Esophagus (tissue), 2 donors: ENCODE data around the gene DSC3. TPM values are rescaled to one million over a fixed set of nuclear protein-coding genes. Genes with fewer than 3 reads are reported as not detected.
"Not testable (repeated sequence)": the region's sequence is repeated elsewhere in the genome, so short reads cannot be mapped to it uniquely, and the experiment has no call there.

Source experiments
- H3K27ac ChIP-seq, 2 donors: one replicate each; pipeline ENCODE4 v1.5.1; 2013; ENCODE audit warnings: low read depth in 2 of 2, mild to moderate bottlenecking in 2 of 2, inconsistent platforms in 1 of 2, low read length in 1 of 2, moderate library complexity in 1 of 2
- H3K27me3 ChIP-seq, 2 donors: one replicate each; pipeline ENCODE4 v1.6.1; 2013; ENCODE audit warnings: low read length in 2 of 2, control low read depth in 1 of 2, mild to moderate bottlenecking in 1 of 2; ENCODE audit not compliant: insufficient read depth in 2 of 2, control insufficient read depth in 1 of 2
- H3K36me3 ChIP-seq, 2 donors: one replicate each; pipeline ENCODE4 v1.6.1; 2013; ENCODE audit warnings: low read length in 1 of 2; ENCODE audit not compliant: control insufficient read depth in 2 of 2, insufficient read depth in 2 of 2
- H3K4me1 ChIP-seq, 2 donors: one replicate each; pipeline ENCODE4 v1.6.1; 2013; ENCODE audit warnings: low read length in 1 of 2; ENCODE audit not compliant: control insufficient read depth in 2 of 2, insufficient read depth in 2 of 2
- H3K4me3 ChIP-seq, 2 donors: one replicate each; pipeline ENCODE4 v1.5.1; 2013; ENCODE audit warnings: low read length in 2 of 2, mild to moderate bottlenecking in 2 of 2, low read depth in 1 of 2, moderate library complexity in 1 of 2
- H3K9me3 ChIP-seq, 2 donors: one replicate each; pipeline ENCODE4 v1.6.1; 2013; ENCODE audit warnings: mild to moderate bottlenecking in 2 of 2, low read depth in 1 of 2, low read length in 1 of 2, moderate library complexity in 1 of 2; ENCODE audit not compliant: control insufficient read depth in 2 of 2, insufficient read depth in 1 of 2
- WGBS, 2 donors: extraction: QIAGEN DNeasy Blood & Tissue Kit; methylation state at CpG; one replicate each; pipeline ENCODE4 v1.1.7; 2013; 5-methylcytosine and 5-hydroxymethylcytosine counted together
- polyA plus RNA-seq, 2 donors: library from polyadenylated mRNA; stranded (reverse); fragments of 200-250 nt; gene quantifications; one replicate each; pipeline ENCODE4 v1.2.3, GENCODE V29; 2013
- donor health status: healthy with polysubstance abuse.
- donor health status: Bipolar disorder and iron deficiency.

The DSC3 gene
- polyA plus RNA-seq, 2 donors: 41.7 to 70.9 TPM

DNA sequence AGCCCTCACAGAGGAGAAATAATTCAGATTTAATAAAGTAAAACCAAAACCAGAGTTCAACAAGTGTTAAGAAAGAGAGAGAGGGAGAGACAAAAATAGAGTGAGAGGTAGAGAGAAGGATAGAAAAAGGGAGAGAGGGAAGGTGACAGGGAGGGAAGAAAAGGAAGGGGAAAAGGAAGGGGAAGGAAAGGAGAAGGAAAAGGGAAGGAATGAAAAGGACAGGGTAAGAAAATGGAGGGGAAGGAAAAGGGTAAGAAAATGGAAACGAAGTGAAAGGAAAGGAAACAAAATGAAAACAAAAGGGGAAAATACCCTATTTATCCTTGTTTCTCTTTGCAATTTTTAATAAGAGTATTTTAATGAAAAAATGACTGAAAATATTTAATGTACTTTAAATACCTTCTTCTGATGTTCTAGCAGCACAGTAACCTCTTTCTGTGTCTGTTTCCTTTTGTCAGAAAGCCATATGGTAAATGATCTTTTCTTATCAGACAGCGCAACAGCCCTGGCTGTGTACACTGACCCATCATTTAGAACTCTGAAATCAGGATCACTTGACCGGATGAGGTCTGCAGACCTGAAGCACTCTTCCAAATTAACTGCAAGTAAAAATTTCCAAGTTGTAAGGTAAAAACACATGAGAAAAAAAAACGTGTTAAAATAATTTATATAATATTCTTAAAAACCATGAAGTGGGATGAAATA lies 11.8 kb downstream of the DSC3 start:
- no peaks in the 10 kb centered on the region for H3K27me3 ChIP-seq
- WGBS, 2 donors: 68 to 69% methylated on average over 4 of the region's 4 CpGs
- H3K4me3 ChIP-seq: no peak overlapping the region
- H3K27ac ChIP-seq: no peak overlapping the region
- H3K4me1 ChIP-seq: no peaks in the 10 kb centered on the region
- H3K36me3 ChIP-seq: no peaks in the 10 kb centered on the region
- H3K9me3 ChIP-seq: peaks cover 0 to 3% of the 10 kb centered on the region in 2 donors

DNA sequence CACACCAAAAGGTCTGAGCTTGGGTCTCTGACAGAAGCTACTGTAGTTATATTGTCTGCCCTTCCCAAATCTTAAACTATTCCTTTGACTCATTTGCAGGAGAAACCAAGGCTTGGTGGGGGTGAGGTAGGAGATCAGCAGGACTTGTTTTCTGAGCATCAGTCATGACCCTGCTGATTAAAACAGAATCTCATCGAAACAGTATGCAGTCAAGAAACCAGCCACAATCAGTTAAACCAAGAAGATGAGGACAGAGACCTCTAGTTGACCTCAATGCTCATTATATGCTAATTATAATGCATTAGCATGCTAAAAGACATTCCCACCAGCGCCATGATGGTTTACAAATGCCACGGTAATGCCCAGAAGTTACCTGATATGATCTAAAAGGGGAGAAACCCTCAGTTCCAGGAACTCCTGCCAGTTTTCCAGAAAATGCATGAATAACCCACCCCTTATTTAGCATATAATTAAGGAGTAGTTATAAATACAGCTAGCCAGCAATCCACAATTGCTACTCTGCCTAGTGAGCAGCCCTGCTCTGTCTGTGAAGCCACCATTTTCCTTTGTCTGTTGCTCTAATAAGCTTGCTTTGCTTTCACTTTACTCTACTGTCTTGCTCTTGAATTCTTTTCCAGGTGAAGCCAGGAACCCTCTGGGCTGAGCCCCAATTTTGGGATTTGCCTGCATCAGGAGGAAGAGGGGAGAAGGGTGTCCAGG lies 26.7 kb downstream of the DSC3 start:
- Histone ChIP-seq H3K9me3 (no peaks in the 10 kb centered on the region), H3K27ac (no peak overlapping the region), H3K4me1 (no peaks in the 10 kb centered on the region), H3K27me3 (no peaks in the 10 kb centered on the region), H3K4me3 (no peak overlapping the region), H3K36me3 (peaks cover 0 to 5% of the 10 kb centered on the region in 2 donors)
- 83 to 90% methylated on average over 3 of the region's 3 CpGs for WGBS, 2 donors

DNA sequence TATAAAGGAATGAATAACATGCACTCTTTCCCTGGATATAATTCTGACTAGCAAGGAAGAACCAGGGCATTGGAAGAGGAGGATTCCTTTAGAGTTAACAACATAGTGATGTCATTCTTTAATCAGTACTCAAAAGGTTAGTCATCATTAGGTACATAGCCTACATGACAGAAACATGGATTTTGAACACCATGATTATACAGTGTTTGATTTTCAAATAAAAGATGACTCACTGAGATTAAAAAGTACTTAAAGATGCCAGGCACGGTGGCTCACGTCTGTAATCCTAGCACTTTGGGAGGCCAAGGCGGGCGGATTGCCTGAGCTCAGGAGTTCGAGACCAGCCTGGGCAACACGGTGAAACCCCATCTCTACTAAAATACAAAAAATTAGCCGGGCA lies 31.1 kb downstream of the DSC3 start:
- not testable (repeated sequence) for H3K36me3 ChIP-seq, H3K4me3 ChIP-seq, H3K9me3 ChIP-seq, H3K27me3 ChIP-seq, H3K4me1 ChIP-seq, H3K27ac ChIP-seq
- WGBS, 2 donors: 49 to 60% methylated on average over 7 of the region's 7 CpGs

DNA sequence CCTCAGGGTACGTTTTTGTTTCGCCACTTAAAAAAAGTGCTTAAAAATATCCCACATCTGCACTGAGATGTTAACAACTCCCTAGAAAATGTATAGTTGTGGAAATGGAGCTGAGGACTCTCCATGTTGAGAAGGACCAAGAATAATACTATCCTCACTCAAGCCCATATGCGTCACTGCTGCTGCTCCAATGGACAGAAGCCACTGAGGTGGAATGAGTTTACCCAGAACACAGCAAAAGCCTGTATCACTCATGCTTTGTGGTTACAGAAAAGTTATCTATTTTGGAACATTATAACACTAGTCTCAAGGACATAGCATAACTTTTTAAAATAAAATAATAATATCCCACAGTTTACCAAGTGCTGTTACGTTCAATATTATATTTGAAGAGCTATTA lies 31.9 kb downstream of the DSC3 start:
- no peak overlapping the region for H3K4me3 ChIP-seq
- peaks cover 0 to 2% of the 10 kb centered on the region in 2 donors for H3K36me3 ChIP-seq
- no peaks in the 10 kb centered on the region for H3K27me3 ChIP-seq
- H3K9me3 ChIP-seq: no peaks in the 10 kb centered on the region
- WGBS, 2 donors: 84 to 91% methylated on average over 4 of the region's 4 CpGs
- H3K27ac ChIP-seq: no peak overlapping the region
- no peaks in the 10 kb centered on the region for H3K4me1 ChIP-seq

DNA sequence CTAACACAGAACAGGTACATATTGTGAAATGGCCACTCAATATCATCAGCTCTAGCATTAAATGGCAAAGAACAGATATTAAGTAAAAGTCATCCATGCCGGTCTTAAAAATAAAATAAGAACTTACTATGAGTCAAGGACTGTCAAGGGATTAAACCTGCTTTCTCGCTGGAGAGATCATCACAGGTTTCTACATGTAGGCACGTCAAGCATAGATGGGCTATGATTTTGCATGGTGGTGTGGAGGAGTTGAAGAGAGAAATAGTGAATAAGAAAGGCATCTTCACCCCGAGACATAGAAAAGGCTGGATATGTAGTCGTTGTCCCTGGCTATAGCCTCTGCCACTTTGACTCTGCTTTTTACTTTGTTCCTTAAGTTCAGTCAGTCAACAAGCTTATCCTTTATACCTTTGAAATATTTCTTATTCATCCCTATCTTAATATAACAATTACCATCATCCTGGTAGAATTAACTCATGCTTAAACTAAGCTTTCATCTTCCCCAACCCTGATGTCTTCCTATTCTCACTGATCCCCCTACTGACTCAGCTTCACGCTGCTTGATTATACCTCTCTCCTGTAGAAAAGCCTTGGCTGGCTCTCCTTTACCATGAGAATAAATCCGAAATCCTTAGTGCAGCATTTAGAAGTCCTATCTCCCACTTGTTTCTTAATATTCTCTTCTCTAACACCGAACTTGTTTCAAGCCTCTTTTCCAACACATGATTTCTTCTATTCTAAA lies 42.5 kb downstream of the DSC3 start:
- Histone ChIP-seq H3K4me3 (no peak overlapping the region), H3K9me3 (no peaks in the 10 kb centered on the region), H3K27me3 (no peaks in the 10 kb centered on the region), H3K27ac (peak overlapping the region in 1 of 2 donors; percentile 42), H3K4me1 (no peaks in the 10 kb centered on the region), H3K36me3 (peaks cover 0 to 4% of the 10 kb centered on the region in 2 donors)
- 49 to 62% methylated on average over 8 of the region's 8 CpGs for WGBS, 2 donors

DNA sequence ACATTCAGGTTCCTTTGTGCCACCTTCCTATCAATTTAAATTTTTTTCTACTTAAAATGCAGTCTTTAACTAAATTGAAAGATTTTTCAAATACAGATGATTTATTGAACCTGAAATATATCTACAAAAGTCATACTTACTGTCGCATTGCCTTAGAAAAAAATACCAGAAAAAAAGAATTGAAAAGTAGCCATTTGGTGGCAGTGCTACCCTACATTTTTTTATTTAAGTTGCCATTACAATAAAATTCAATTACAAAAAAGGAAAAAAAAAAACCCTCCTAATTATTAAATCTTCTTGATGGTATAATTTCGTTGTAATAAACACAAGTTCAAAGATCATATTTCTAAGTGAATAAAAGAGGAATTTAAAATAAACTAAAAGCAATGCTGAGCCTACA lies 43.4 kb downstream of the DSC3 start:
- Histone ChIP-seq H3K27ac (no peak overlapping the region), H3K4me1 (no peaks in the 10 kb centered on the region), H3K4me3 (no peak overlapping the region), H3K27me3 (no peaks in the 10 kb centered on the region), H3K9me3 (no peaks in the 10 kb centered on the region), H3K36me3 (peaks cover 0 to 5% of the 10 kb centered on the region in 2 donors)
- WGBS, 2 donors: 43 to 44% methylated on average over 2 of the region's 2 CpGs

DNA sequence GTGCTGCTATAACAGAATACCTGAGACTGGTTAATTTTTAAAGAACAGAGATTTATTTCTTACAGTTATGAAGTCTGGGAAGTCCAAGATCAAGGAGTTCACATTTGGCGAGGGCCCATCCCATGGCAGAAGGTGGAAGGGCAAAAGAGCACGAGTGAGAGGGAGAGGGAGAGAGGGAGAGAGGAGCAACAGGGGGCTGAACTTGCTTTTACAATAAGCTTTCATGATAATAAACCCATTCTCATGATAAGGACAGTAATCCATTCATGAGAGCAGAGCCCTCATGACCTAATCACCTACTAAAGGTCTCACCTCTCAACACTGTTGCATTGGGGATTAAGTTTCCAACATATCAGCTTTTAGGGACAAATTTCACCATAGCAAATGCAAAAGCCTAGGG lies 45.3 kb downstream of the DSC3 start:
- H3K36me3 ChIP-seq: peaks cover 0 to 3% of the 10 kb centered on the region in 2 donors
- H3K4me3 ChIP-seq: no peak overlapping the region
- no peak overlapping the region for H3K27ac ChIP-seq
- 66 to 67% methylated on average over 2 of the region's 2 CpGs for WGBS, 2 donors
- H3K4me1 ChIP-seq: no peaks in the 10 kb centered on the region
- no peaks in the 10 kb centered on the region for H3K27me3 ChIP-seq
- H3K9me3 ChIP-seq: no peaks in the 10 kb centered on the region

DNA sequence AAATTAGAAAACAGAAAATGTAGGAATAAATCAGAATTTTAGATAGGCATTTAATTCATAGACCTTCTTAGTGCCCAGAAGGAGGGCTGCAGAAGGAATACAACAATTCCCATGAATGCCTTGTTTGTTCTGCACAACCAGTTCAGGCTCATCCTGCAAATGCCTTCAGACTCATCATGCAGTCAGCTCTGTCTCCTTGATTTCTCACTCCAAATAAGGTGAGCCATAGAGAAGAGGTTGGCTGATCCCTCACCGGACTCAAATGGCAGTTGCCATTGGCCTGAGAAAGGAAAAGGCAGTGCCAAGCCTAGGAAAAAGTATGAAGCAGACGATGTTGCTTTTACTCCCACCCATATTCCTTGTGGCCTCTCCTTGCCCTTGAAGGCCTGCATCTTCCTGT lies 50.3 kb downstream of the DSC3 start:
- Histone ChIP-seq H3K4me3 (no peak overlapping the region), H3K4me1 (no peaks in the 10 kb centered on the region), H3K27me3 (no peaks in the 10 kb centered on the region), H3K36me3 (peaks cover 0 to 3% of the 10 kb centered on the region in 2 donors), H3K9me3 (no peaks in the 10 kb centered on the region), H3K27ac (no peak overlapping the region)
- 58 to 70% methylated on average over 2 of the region's 2 CpGs for WGBS, 2 donors

DNA sequence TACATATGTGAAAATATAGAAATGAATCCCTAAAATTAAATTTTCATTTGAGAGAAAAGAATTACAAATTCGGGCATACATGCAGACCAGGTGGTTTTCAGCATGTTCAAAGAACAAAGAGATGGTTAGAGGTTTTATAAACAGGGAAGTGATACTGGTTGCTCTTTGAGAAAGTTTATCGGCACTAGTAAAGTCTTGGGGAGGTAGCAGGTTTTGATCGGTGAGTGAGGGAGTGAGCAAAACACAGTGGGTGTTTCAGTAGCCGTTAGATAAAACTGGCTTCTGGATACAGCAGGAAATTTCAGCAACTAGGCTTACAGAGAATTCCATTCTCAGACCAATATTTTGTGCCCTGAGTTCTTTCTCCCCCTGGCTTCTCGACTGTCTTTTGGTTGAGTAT lies 51.1 kb downstream of the DSC3 start:
- 67 to 69% methylated on average over 5 of the region's 5 CpGs for WGBS, 2 donors
- Histone ChIP-seq H3K4me3 (no peak overlapping the region), H3K27ac (no peak overlapping the region), H3K4me1 (no peaks in the 10 kb centered on the region), H3K9me3 (no peaks in the 10 kb centered on the region), H3K27me3 (no peaks in the 10 kb centered on the region), H3K36me3 (peaks cover 0 to 3% of the 10 kb centered on the region in 2 donors)
